ENCODE results near the gene PXK.

Gene PXK

DNA sequence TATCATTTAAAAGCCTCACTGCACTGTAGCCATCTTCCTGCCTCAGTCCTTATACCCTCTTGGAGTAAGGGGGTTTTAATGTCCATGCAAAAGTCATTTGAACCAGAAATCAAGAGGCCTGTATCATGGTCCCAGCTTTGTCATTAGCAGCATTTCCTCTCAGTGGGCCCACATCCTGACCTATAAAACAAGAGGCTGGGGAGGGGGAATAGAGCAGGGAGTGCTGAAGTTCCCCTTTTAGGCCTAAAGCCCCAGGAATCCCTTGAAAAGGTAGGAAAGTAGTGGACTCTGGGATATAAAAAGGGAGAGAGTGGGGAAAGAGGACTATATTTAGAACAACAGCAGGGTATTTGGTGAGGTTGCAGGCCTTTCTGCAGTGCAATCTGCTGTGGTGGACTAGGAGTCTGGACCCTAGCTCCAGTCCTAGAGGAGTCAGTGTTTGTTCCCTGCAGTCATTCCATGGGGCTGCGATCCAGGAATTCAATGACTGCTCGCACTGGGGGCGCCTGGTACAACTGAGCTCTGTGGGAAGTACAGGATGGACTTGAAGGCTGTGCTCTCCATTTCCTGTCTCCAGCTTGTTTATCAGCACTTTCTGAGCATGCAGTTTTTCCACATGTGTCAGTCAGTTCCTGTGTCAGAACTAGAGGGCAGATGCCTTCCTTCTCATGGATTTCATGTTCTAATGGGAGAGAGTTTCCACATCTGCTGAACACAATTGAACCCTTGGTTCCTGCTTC, 54.1 kb downstream of the PXK start:
- DNase-seq, result no peak

GRCh38 chr3:58387650-58388546, 55.2 kb downstream of the PXK start:
- no peak for DNase-seq

DNA sequence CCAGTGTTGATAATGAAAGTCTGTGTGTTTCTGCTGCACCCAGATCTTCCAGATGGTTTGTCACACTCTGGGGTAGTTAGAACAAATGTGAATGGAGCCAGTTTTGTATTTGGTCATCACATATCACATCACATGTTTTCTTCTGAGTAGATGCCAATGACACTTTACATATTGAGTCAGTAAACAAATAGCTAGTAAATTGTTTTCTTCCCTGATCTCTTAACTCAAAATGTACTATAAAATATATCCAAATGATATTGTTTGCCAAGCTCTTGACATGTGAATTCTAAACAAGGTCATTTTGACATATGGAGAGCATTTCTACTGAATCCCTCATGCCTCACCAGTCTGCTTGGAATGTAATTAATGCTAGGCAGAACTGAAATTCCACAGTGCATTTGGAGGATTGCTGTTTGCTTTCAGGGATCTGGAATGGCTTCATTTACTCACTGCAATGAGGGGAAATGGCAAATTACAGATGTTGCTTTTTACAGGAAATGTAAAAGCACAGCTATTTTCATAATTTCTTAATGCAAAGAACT, 55.9 kb downstream of the PXK start:
- no peak for DNase-seq

GRCh38 chr3:58391156-58391865, 58.6 kb downstream of the PXK start:
- DNase-seq, result no peak

GRCh38 chr3:58392181-58392580, 59.5 kb downstream of the PXK start:
- DNase-seq, result no peak

DNA sequence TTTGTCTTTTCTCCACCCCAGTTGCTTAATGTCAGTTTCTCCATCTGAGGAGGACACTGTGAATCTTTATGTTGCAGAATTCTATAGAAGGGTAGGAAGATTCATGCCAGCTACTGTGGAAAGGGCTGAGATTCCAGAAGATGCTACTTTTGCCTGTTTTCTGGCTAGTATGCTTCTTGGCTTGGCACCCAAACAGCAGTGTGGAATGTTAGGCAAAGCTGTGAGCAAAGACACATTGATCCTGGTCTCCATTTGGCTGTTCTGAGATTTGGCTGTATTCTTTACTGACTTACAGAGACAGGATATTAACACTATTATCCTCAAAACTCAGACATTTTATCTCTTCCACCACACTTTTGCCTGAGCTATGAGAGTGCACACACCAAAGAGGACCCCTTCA, 61.6 kb downstream of the PXK start:
- DNase-seq, result no peak

GRCh38 chr3:58398669-58399333, 66.1 kb downstream of the PXK start:
- no peak for DNase-seq

- DNase-seq, result no peak
These were observed 70.9 kb downstream of the PXK start for GRCh38 chr3:58403513-58404109.

GRCh38 chr3:58404396-58404795, 71.7 kb downstream of the PXK start:
- no peak for DNase-seq

- DNase-seq, result no peak
These were observed 76.2 kb downstream of the PXK start for GRCh38 chr3:58408906-58409305.

GRCh38 chr3:58409663-58410062, 77.0 kb downstream of the PXK start:
- DNase-seq, result no peak

- DNase-seq, result no peak
These were observed 78.3 kb downstream of the PXK start for GRCh38 chr3:58411036-58411435.

DNA sequence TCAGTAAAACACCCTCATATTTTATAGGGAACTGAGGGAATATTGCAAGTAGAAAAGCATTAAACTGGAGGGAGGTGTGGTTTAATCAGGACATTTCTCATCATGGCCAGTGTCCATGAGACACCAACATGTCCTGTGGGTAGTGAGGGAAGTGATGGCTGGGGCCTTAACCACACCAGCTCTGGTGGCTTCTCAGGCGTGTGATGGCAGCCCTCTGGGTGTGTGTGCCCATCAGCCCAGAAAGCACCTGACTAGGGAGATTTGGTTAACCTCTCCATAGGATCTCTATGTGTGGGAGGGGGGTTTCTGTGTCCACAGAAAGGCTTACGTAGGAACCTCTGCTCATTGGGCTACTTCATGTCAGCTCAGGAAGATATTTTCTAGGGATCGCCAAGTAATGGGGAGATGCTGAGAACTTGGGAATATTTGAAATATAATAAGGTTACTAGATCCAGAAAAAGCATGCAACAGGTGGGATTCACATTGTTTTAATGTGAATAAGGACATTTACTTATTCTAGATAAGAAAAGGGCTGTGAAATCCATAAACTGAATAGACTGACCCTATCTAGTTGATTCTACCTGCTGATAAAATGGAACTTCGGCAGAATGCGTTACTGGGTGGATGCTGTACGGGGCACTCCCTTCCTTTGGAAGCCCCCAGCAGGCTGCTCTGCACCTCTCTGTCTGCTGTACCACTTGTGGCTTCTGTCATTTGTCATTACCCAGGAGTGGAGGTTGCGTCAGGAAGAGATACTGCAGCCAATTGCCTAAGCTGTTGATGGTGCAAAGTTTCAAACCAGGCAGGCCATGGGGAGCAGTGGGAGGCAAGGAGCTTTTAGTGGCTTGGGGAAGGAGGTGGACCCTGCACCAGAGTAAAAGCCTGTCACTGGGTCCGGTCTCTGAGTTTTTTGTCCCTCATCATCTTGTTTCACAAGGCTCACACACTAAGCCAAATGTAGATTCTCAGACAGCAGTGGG, 79.4 kb downstream of the PXK start:
- DNase-seq, result no peak

- DNase-seq, result peak; percentile 58
These were observed 82.0 kb downstream of the PXK start for GRCh38 chr3:58414538-58415197.

- DNase-seq, result no peak
These were observed 83.5 kb downstream of the PXK start for GRCh38 chr3:58416191-58416590.

GRCh38 chr3:58417075-58417474, 84.4 kb downstream of the PXK start:
- DNase-seq, result no peak

DNA sequence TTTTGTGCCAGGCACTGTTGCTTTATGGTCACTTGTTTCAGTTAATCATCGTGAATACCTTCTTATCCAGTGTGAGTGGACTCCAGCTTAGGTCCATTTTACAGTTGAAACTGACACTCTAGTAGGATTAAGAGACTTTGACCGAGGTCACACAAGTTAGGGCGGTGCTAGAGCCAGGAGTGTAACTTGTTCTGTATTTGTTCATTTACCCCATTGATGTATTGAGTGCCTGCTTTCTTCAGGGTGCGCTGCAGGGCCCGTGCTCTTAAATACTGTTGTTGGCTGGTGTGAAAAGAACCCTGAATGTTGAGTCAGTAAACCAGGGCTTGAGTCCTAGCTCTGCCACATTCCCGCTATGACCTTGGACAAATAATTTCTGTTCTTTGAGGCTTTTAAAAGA, 85.5 kb downstream of the PXK start:
- no peak for DNase-seq

DNA sequence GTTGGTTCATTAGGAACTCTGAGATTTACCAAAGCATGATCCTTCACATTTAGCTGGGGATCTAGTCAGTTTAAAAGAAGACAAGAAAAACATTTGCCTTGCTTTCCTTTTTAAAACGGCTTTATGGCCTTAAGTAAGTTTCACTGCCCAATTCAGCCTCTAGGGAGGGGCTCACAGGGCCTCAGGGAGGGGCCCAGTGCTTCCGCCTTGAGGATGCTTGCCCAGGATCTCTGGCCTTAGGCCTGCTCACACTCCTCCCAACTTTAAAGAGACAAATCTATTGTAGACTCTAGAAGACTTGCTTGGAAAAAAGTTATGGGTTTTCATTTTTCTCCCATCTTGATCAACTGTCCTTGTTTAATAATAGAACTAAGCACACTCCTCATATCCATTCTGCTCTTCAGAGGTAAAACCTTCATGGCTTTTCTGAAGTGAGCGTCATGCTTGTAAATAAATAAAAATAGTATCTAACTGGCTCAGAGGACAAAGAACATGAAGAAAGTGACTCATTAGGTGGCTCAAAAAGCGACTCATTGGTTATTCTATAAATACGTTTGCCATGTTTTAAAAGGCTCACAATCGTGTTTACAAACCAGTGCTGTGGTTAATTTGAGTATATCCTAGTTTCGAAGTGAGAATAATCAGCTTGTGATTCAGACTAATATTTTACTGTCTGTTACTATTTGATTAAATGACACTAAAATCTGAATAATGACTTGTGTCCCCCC, 87.3 kb downstream of the PXK start:
- no peak for DNase-seq

DNA sequence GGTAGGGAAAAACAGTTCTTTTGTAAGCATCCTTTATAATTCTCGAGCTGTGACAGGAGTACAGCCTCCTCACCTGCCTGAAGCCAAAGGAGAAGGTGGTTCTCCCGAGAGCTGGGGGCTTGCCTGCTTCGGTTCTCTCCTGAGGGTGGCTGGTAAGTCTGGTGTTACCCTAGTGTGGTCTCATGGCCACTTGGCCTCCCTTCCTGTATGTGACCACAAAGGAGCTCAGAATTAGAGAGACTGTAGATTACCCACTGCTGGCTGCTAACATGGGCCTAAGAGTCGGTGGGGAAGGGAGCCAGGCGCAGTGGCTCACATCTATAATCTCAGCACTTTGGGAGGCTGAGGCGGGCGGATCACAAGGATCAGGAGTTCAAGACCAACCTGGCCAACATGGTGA, 88.3 kb downstream of the PXK start:
- DNase-seq, result no peak
